SIG-M5 treated with dmso at 0.1 percent for 504 hours (cell line): ENCODE results near the gene FADD.

Experiments used
- DNase-seq: peaks from one replicate; lab custom pipeline; 2025; ENCODE audit not compliant: unreplicated experiment; lab: John Stamatoyannopoulos, UW

Gene FADD

GRCh38 chr11:70202920-70203750, at the start of gene FADD:
FADD (plus strand) TSS chr11:70203296; CDS start chr11:70203460, 164 bp downstream.
- peak; percentile 85 for DNase-seq

GRCh38 chr11:70155386-70155785, 47.7 kb upstream of the FADD start:
- no peak for DNase-seq

GRCh38 chr11:70156291-70157037, 46.6 kb upstream of the FADD start:
- no peak for DNase-seq

- no peak for DNase-seq
Observed at GRCh38 chr11:70158201-70158600, 44.9 kb upstream of the FADD start.

- DNase-seq = no peak
Observed at GRCh38 chr11:70158757-70159389, 44.2 kb upstream of the FADD start.

GRCh38 chr11:70159627-70160570, 43.2 kb upstream of the FADD start:
- no peak for DNase-seq

- DNase-seq = no peak
Observed at GRCh38 chr11:70161043-70161625, 42.0 kb upstream of the FADD start.

- no peak for DNase-seq
Observed at GRCh38 chr11:70164705-70165104, 38.4 kb upstream of the FADD start.

GRCh38 chr11:70167120-70167519, 36.0 kb upstream of the FADD start:
- no peak for DNase-seq

GRCh38 chr11:70167723-70168404, 35.2 kb upstream of the FADD start:
- no peak for DNase-seq

- DNase-seq = no peak
Observed at GRCh38 chr11:70168405-70168754, 34.7 kb upstream of the FADD start.

- no peak for DNase-seq
Observed at GRCh38 chr11:70169127-70169526, 34.0 kb upstream of the FADD start.

GRCh38 chr11:70169632-70170031, 33.5 kb upstream of the FADD start:
- DNase-seq = no peak

GRCh38 chr11:70170596-70171210, 32.4 kb upstream of the FADD start:
- no peak for DNase-seq

- DNase-seq = no peak
Observed at GRCh38 chr11:70173018-70173417, 30.1 kb upstream of the FADD start.

GRCh38 chr11:70174547-70175235, 28.4 kb upstream of the FADD start:
- DNase-seq = no peak

GRCh38 chr11:70175236-70175698, 27.8 kb upstream of the FADD start:
- no peak for DNase-seq

- DNase-seq = peak; percentile 6
Observed at GRCh38 chr11:70176940-70177689, 26.0 kb upstream of the FADD start.
